ENCODE results near the gene SERPINB1.
"Not testable (repeated sequence)": the region's sequence is repeated elsewhere in the genome, so short reads cannot be mapped to it uniquely, and the experiment has no call there.

SERPINB1 gene

DNA sequence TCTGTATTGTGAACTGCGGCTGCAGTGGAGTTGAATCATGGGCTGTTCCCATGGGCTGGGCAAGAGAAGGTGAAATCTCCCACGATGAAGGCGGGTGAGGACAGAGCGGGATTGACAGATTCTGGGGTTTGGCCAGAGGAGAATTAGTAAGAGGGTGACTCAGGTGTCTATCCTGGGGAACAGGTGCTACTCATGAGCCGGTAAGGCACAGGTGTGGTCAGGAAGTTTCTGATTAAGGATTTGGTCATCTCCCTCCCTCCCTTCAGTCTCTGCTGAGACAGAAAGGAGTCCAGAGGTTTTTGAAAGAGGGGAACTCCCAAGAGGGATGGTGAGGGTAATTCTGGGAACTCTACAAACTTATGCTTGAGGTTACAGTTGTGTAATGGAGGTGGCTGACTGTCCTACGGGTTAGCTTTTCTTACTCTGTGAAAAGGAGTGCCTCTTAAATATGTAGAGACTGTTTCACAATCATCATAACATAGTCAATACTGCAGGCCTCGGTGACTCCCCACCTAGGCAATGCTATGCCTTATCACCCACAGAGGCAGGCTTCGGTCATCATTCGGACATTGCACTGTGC is 31.5 kb downstream of the SERPINB1 start:
- DNase-seq = no peak

DNA sequence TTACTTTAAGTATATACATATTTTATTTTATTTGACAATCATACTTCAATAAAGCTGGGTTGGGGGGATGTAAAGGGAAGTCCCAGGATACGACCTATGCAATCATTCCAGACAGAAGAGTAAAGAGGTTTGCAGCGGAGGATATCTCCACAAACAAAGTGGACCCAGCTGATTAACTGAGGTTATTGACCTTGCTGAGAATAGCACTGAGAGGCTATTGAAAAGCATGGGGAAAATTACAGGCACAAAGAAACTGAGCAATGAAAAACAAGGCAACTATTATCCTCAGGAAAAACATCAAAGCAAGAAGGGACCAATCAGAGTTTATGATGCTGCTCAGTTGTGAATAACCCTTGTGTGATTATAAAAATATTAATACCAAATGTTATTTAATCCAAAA is 32.6 kb downstream of the SERPINB1 start:
- peak; percentile 14 for DNase-seq

DNA sequence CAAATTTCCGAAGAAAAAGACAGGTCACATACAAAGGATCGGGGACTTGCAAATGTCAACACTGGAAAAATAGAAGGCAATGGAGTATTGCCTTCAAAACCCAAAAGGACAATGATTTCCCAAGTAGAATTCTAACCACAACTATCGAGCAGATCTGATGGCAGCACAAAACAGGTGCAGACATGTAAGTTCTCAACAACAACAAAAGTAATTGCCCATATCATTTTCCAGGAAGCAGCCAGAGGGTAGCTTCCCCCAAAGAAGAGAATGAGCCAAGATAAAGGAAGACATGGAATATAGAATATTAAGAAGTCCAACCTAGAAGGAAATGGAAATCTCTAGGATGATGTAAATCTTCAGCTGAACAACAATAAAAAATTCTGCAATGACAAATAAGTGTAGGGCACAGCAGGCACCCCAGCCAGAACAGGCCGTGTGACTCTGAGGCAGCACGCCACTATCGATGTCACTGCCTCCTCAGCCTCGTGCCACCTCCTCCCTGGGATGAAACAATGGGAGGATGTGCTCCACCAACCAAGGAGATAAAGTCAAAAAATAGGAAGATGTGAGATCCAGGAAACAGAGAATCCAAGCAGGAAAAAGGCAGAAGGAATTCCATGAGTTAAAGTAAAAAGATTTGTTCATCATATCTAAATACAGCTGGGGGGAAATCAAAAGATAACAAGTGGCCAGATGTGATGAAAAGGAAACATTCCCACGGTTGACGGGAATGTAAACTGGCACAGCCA is 34.1 kb downstream of the SERPINB1 start:
- no peak for DNase-seq

DNA sequence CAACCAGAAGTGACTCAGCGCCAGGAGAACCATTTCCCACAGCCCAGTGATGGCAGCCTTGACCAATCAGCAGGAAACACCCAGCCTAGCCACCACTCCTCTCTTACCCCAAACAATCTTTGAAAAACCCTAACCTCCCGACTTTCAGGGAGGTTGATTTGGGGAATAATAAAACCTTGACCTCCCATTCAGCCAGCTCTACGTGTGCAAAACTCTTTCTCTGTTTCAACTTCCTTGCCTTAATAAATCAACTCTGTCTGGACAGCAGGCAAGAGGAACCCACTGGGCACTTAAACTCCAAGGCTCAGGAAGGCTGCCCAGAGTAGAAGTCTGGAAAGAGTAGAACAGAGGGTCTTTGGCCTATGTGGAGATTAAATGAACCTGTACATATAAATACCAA is 35.0 kb downstream of the SERPINB1 start:
- no peak for DNase-seq

DNA sequence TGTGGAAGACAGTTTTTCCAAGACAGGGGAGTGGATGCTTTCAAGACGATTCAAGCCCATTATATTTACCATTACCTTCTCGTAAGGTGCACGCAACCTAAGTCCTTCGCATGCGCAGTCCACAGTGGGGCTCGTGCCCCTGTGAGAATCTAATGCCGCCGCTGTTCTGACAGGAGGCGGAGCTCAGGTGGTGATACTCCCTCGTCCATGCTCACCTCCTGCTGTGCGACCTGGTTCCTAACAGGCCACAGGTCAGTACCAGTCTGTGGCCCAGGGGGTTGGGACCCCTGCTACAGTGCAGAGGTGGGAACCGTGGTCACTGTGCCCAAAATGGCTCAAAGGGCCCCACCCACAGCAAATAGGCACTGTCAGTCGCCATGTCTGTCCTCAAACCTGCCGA is 36.6 kb downstream of the SERPINB1 start:
- no peak for DNase-seq

DNA sequence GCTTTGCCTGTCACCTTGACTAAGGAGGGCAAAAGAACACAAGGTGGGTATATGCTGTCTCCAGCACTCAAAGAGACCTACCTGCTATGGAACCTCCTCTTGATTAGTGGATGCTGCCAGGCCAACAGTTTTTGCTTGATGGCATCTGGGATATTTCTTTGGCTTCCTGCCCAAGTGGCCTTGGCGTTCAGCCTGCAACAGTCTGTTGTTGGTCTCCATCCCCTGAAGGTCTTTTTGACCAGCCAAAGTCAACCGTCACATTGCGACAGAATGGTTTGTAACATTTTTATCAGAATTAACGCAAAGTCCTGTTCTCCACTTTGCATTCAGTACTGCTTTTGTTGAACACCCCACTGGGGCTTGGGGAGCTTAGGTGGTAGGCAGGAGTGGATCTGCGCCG is 37.1 kb downstream of the SERPINB1 start:
- DNase-seq = no peak

DNA sequence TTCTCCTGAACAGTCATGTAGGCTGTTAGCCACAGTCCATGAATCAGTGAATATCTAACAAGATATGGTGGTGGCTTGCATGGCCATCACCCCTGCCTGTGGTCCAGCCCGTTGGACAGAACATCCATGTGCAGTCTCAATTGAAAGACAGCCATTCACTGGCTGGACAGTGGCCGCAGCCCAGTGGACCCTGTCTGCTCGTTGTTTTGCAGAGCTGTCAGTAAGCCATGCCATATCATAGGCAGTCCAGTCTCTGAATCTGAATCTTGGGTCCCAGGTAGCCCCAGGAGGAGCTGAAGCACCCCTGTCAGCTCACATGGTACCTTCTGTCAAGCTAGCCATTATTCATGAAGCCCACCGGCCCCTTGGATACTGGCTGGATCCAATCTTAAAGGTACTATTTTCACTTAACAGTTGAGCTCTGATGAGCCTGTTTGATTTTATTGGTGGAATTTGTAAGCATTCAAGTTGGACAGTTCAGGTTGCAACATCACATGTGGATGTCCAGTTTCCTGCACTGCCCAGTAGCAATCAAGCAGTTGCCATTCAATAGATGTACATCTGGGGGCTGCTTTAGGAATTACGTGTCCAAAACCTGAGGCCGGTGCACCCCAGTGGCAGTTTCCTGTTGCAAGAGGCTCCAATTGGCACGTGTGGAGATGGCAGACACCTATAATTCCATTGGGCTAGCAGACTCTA is 37.8 kb downstream of the SERPINB1 start:
- DNase-seq = no peak

DNA sequence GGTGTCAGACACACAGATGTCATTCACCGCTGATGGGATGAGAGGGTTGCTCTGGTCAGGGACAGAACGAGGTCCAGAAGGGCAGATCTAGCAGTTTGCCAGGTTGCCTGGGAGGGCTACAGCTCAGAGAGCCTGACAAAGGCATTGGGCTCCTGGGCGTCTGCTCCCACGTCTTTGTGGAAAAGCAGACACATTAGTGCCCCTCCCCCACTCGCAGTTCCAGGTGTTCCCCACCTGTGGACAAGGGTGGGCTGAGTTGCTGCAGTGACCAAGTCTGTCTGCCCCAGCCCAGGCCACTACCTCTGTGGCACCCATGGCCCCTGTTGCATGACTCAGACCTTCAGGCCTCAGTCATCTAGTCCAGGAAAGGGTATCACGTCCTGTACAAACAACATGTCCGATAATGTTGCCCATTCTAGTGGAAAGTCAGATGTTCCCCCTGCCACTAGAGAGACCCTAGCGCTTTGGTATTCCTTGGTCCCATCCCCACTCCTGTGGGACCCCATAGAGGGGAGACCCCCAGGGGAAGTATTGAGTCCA is 39.1 kb downstream of the SERPINB1 start:
- no peak for DNase-seq

DNA sequence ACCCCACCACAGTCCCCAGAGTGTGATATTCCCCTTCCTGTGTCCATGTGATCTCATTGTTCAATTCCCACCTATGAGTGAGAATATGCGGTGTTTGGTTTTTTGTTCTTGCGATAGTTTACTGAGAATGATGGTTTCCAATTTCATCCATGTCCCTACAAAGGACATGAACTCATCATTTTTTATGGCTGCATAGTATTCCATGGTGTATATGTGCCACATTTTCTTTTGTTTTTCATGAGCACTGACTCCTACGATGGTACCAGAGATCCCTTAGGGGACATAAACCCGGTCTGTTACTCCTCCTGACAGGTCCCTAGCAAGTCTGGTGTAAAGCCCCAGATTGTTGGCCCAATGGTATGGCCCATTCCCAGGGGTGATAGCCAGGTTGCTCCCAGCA is 40.0 kb downstream of the SERPINB1 start:
- not testable (repeated sequence) for DNase-seq

DNA sequence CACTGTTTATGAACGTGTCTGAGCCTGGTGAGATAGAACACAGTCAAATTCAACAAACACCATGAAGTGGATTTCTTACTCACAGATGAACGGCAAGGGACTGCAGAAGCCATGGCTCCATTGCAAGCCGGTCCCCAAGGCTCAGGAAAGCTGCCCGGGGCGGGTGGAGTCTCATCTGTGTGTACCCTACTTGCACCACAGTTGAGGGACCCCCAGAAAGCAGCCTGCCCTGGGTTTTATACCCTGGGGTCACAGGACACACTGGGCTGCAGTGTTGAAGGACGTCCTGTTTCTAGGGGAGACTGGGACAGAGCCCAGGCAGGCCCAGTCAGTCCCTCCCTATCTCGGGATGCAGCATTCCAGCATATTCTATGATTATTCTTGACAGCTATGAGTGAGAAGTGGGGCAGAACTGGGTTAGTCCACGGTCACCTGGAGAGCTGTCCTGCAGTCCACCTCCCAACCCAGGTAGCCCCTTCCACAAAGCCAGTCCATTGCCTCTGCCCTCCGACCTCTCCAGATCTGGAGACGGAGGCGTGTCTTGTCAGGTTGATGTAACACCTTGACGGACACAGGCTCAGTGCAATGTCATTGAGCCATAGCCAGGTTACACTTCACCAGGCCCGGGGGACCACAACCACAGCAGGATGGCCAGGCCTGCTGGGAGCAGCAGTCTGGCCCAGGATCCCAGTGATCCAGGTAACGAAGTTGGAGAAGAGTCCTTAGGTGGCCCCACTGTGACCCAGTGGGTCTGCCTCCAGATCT is 40.9 kb downstream of the SERPINB1 start:
- DNase-seq = no peak

DNA sequence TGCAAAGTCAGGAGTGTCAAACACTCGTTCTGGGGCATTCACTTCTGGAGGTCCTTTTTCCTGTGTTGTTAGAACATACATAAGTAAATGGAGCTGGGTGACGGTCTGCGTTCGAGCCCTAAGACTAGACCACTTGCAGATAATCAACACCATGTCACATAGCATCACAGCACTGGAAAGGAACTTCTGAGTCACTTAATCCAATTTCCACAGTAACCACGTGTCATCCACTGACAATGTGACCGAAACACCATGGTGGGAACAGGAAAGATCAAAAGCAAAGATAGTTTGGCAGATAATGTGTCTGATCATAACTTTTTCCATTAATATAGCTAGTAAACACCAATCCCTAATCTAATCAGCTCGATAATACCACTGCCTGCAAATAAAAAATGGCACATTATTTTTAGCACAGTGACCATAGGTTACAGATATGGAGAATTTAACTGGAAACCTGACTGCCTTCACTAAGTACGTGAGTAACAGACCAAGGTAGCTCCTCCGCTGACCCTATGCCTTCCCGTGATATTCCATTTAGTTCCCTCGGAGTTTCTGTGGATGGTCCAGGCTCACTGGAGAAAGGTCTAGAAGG is 41.6 kb downstream of the SERPINB1 start:
- DNase-seq = no peak

DNA sequence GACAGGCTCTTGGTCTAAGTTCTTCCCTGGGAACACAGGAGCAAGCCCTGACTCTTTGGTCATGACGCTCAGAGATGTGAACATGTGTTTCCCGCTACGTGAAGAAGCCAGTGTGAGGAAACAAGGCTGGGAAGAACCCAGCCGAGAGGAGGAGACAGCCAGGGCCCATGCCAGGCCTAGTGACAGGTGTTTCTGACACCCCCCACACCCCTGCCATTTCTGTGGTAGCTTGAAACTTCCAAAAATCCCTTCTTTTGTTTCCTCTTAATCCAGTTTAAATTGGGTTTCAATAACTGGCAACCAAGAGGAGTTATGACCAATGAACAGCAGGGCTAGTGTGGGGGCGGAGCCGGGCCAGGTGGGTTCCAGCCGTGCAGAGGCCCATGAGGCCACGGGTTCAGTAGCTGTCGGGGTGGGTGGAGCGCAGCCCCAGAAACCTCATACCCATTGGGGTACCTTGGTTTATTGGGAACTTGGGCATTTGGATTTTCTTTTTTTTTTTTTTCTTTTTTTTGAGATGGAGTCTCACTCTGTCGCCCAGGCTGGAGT is 43.0 kb downstream of the SERPINB1 start:
- DNase-seq = no peak

DNA sequence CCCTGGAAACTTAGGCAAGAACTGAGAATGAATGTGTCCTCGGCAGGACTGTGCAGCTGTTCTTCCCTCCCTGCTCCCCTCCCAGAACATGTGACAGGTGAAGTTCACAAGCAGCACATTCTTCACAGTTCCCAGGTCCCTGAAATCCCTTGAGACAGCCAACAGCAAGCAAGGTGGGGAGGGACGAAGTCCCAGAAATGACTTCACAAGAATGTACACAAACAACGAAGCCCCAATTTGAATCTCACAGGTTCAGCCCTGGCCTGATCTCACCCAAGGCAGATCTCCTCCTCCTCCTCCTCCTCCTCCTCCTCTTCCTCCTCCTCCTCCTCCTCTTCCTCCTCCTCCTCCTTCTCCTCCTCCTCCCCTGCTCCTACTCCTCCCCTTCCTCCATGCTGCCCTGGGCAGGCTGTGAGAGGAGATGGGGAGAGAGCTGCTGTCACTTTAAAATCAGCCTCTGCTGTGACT is 44.1 kb downstream of the SERPINB1 start:
- DNase-seq = no peak

DNA sequence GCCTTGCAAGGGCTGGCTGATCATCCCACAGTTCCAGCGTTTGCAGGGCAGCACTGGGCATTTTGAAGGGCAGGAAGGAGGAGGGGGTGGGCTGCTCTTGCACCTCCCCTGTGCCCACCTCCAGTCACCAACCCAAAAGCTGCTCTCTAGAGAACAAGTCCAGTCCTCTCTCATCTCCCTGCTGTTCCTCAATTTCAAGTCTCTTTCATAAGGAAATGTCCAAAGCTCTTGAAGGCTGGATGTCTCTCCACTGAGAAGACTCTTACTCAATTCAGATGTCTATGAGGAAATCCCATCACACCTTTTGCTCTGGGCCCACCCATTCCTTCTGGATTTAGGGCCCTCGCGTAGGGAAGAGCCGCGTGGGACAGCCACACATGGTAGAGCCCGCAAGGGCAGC is 44.8 kb downstream of the SERPINB1 start:
- DNase-seq = no peak

DNA sequence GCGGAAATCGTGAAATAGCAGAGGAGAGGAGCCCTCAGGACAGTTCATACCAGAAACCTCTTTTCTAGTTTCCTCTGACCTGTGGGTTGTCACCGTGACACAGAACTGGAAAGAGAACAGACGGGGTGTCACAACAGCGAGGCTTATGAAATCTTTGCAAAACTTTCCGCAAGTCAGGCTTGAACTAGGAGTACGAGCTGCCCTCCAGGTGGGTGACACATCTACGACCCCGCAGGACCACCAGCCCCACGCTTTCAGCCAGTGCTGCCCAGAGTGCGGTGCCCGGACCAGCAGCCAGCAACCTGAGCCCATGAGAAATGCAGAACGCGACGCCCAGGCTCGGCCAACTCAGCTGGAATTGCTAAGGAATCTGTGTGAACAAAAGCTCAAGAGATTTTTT is 45.7 kb downstream of the SERPINB1 start:
- no peak for DNase-seq

DNA sequence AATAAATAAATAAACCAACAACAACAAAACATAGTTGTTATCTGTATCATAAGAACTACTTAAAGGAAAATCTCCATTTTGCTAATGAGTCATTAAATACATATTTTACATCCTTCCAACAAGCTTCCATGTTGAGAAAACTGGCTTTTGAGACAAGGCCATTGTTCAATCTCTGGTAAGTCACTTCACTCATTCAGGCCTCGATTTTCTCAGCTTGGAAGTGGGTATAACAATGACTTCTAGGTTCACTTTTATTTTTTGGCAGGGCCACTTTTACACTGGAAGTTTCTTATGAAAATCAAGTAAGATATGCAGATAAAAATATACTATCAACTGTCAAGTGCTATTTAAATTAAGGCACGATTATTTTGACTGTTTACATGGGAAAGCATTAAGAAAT is 46.5 kb downstream of the SERPINB1 start:
- DNase-seq = no peak

DNA sequence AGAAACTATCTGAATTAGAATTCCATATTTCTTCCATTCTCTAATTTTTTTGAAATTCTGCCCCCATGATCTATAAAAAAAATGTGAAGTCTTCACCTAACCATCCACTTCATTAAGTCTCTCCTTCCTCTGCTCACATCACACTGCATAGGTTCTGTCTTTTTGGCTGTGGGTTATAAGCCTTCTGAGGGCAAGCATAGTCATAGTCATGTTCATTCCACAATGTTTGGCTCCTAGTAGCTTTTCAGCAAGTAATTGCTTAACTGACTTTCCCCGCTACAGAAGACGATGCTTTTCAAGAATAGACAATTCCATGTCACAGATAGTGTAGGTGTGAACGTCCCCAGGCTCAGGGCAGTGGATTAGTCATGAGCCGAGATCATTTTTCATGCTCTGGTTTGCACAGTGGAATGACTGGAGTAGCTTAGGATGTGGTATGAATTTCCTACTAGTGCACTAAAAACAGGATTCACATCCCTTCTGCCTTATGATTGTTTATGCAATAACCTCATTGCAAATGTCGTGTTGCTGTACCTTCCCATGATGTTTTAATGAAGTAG is 47.4 kb downstream of the SERPINB1 start:
- no peak for DNase-seq

DNA sequence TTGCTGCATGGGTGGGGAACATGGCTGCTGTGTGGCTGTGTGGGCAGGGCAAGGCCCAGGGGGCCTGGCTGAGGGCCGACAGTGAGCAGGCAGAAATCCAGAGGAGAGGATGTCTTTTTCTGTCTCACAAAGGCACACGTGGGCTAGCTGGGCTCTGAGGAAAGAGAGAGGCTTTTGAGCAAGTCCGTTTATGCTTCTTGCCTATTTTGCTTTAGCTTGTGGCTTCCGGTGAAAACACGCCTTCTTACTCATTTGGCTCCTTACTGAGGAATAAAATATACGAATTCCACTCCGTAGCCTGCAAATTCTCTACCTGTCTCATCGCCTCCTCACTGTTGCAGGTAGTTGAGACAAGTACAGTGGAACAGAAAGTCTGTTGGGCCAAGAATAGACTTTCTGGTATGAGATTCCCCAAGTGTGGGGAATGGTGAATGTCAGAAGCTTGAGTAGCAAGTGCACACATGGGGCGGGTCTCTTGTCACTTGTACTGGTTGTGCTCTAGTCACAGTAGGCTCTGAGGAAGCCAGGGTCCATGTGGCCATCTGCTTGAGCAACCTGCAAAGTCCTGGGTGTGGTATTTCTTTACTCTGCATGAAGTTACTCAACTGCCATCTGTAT is 48.0 kb downstream of the SERPINB1 start:
- DNase-seq = peak; percentile 27

DNA sequence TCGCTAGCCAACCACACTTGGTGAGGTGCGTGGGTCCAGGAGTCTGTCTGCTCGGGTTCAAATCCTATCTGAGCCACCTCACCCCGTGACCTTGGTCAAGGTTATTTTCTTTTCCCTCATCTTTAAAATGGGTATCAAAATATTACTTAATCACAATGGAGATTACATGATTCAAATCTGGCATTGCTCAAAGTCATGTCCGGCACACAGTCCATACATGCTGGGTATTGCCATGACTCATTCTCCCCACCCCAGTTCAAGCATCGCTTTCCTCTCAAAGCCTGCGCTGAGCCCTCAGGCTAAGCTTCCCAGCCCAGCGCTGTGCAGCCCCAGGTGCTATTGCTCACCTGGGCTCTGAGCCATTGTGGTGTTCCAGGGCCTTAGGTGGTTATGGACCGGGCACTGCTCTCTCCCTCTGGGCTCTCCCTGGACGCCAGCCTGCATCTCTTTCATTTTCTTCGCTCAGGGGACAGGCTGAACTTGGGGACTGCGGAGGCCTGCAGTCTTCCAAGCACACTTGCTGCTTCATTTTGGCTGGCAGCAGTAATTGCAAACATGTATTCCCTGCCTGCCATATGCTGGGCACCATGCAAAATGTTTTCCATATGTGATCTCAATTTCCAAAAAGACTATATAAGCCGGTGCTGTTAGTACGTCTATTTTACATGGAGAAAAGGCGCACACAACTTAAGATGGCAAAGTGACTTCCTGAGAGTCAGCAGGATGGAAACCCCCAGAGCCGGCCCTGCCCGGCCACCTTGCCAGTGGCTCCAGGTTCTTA is 49.1 kb downstream of the SERPINB1 start:
- no peak for DNase-seq

DNA sequence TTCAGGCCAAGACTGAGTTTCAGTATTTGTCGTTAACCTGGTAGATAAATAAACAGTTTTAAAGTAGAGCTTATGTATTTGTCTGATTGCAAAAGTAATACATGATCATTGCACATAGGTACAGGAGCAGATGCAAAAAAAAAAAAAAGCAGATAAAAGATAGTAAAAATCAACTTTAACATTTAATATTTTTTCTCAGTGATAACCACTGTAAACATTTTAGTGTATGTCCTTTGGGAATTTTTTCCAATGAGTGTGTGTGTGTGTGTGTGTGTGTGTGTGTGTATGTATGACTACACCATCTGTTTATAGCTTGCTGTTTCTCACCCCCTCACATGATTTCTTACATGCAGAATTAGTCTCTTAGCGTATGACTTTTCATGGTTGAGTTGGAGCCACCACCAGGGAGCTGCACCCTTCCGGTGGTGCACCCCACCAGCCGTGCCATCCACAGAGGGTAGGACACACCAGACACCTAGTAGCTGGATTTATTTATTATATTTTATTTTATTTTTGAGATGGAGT is 50.2 kb downstream of the SERPINB1 start:
- no peak for DNase-seq

Measured in midbrain (tissue), 1 donor.